Hepatic stellate cell (primary cell): ENCODE measurements around the gene EFCC1.

Experiments used
- DNase-seq: peaks from one replicate; pipeline ENCODE4 v3.0.0; 2011; ENCODE audit warnings: low spot score

Gene EFCC1

GRCh38 chr3:129014793-129015345 is 13.8 kb downstream of the EFCC1 start:
- DNase-seq: no peak

DNA sequence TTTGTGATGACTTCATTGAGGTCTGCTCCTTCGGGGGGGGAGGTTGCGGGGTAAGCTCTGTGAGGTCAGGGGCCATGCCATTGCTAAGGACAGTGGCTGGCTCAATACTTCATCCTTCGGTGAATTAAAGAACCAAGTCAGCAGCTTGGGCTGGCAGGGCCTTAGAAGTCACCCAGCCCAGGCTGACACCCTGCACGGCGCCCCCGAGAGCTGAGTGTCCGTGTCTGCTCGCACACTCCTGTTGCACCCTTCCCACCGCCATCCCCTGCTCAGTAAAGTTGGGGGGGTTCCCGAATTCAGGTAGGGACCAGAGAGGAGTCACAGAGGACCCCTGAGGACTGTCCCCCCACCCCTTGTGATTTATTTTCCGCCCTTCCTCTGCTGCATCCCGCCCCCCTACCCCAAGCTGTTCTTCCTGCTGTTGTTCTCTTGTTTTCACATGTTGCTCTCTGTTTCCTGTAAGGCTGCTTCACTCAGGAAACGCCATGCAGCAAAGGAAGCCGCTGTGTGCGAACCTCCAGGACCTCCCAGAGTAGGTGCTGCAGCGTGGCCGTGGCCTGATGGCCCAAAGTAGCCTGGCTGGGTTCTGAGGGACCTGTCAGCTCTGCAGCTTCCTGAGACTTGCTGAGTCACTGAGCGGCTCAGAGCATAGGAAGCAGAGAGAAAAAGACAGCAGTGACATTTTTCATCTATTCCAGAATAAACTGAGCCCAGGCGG is 14.4 kb downstream of the EFCC1 start:
- DNase-seq: no peak

- DNase-seq: no peak
Observed at GRCh38 chr3:129016356-129016719, 15.2 kb downstream of the EFCC1 start.

DNA sequence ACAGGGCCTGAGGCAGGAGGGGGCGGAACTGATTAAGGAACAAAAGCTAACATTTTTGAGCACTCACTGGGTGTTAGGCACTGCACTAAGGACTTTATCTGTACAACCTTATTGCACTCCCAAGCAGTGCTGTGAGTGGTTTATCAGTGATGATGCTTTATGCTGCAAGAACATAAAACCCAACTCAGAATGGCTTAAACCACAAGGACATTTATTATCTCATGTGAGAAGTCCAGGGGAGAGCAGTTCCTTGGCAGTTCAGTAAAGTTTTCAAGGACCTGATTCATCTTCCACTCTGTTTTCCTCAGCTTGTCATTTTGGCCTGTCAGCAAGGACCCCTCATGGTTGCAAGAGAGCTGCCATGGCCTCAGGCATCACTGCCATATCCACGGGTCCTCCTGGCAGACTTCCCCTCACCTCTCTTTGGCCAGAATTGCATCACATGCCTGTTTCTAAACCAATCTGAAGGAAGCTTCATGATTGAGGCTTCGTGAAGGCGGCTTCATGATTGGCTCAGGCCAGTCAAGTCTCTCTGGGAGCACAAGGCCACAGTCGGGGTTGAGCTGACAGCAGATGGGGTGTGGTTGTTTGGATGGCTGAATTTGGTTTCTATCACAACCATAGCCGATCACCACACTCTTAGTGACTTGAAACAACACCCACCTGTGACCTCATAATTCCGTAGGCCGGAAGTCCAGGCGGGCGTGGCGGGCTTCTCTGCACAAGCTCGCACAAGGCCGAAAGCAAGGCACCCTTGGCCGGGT is 15.8 kb downstream of the EFCC1 start:
- no peak for DNase-seq

GRCh38 chr3:129017484-129017899 is 16.4 kb downstream of the EFCC1 start:
- no peak for DNase-seq

GRCh38 chr3:129018271-129018670 is 17.2 kb downstream of the EFCC1 start:
- DNase-seq: no peak

DNA sequence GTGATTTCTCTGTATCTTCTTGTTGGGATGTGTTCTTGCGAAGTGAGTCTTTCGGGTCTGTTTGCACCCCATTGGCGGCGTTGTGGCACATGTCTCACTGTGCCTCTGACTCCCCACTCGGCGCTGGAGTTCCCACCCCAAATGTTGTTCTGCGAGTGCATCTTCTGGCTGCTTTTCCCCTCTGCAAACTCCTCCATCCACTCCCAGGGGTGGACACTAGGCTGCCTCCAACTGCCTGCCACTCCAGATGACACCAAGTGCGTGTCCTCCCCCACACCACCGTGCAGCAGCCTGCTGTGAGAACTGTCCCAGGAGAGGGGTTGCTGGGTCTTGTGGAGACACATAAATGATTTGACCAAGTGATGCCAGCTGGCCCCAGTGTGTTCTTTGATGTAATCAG is 17.6 kb downstream of the EFCC1 start:
- DNase-seq: no peak

GRCh38 chr3:129019266-129019665 is 18.2 kb downstream of the EFCC1 start:
- DNase-seq: no peak

- DNase-seq: no peak
Observed at GRCh38 chr3:129020691-129021090, 19.6 kb downstream of the EFCC1 start.

DNA sequence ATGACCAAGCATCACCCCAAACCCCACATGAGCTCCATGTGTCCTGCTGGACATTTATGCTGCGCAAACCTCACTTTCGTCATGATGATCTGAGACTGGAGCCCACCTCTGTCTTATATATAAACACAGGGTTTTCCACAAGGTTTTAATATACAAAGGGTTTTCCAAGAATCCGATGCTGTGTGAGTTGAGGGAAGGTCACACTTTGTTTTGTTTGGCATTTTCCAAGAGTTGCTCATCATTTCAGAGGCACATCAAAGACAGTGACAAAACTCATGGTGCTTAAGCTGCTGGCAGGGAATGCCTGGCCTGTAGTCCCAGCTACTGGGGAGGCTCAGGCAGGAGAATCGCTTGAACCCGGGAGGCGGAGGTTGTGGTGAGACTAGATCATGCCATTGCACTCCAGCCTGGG is 20.0 kb downstream of the EFCC1 start:
- no peak for DNase-seq

- no peak for DNase-seq
Observed at GRCh38 chr3:129022114-129023007, 21.3 kb downstream of the EFCC1 start.

DNA sequence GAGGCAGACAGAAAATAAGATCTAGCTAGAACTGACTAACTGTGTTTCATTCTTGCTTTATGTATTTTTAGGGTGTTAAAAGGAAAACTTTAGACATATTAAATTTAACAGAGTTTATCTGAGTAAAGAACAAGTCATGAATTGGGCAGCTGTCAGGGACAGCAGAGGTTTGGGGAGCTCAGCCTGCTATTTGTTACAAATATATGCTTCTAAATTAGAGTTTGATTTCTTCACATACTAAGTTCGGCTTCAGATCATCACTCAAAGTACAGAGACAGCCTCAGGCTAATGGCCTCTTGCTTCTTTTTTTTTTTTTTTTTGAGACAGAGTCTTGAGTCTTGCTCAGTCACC is 21.9 kb downstream of the EFCC1 start:
- no peak for DNase-seq

DNA sequence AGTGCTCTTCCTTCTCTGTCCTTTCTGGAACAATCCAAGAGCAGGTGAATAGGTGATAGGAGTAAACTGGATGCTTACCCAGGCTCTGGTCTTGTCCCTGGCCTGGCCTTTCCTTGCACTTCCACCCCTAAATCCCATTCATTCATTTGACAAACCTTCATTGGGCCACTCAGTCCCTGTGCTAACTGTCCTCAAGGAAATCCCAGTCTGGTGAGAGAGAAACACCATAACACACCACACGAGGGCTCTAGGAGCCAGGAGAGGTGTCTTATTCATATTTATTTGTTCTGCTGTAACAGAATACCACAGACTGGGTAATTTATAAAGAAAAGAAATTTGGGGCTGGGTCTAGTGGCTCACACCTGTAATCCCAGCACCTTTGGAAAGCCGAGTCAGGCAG is 22.8 kb downstream of the EFCC1 start:
- DNase-seq: peak; percentile 58

GRCh38 chr3:129025108-129025507 is 24.0 kb downstream of the EFCC1 start:
- DNase-seq: no peak

GRCh38 chr3:129025691-129026435 is 24.8 kb downstream of the EFCC1 start:
- no peak for DNase-seq

- DNase-seq: peak; percentile 91
Observed at GRCh38 chr3:129026728-129027543, 25.8 kb downstream of the EFCC1 start.

- DNase-seq: no peak
Observed at GRCh38 chr3:129027544-129027880, 26.4 kb downstream of the EFCC1 start.

DNA sequence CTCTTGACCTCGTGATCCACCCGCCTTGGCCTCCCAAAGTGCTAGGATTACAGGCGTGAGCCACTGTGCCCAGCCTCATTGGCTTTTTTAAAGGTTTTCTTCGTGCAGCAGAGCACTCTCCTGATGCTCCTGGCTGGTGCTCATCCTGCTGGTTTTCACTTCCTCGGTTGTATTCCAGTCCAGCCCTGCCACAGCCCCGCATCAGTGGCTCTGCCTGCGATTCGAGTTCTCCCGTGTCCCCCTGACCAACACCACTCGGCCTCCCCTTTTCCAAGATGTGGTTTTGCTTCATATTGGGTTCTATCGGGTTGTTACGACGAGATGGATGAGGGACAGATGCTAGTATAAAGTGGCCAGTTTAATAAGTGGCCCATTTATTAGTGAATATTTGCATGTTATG is 27.8 kb downstream of the EFCC1 start:
- no peak for DNase-seq

DNA sequence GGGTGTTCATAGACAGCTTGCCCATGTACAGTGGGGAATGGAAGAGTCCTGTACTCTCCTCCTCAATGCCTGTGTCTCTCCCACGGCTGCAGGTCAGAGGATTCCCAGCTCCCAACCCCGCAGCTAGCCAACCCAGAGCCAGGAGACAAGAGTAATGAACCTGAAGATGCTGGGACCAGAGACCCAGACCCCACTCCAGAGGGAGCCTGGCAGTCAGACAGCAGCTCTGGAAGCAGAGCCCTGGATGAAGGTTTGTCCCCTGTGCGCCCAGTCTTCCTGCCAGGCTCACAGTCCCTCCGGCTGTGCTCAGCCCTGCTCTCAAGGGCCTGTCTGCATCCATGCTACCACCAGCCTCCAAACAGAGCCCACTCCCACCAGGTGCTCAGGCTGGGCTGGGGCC is 29.5 kb downstream of the EFCC1 start:
- no peak for DNase-seq

DNA sequence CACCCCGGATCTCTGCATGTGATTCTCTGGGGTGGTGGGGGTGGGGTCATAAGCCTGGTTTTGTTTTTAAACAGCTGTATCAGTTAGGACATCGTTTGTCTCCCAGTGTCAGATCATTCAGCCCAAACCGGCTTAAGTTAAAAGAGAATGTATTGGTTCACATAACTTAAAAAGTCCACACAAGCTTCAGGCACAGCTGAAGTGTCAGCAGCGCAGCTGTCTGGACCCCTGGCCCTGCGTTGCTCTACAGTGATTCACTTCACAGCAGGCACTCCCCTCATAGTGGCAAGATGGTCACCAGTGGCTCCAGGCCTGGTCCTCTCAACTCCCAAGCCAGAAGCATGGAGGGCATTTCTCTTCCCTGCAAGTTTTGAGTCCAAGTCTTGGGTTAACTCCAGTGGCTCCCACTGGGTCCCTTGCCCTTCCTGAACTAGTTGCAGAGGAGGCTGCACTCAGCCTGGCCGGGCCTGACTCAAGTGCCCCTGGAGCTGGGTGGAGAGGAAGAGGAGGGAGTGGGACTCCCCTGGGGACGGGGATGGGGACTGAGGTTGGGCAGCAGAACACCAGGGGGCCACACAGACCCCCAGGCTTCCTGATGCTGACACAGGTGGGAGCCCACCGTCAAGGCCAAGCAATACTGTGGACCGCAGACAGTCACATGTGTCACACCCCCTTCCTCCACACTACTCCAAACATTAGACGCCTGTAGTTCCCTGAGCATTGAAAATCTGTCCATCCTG is 30.5 kb downstream of the EFCC1 start:
- no peak for DNase-seq
